Stimulated activated CD8-positive, alpha-beta memory T cell treated with anti-CD3 and anti-CD28 coated beads, Interleukin-7, amount 100 ng/mL, for 24 hours (primary cell): ENCODE data around the gene KBTBD8.

Experiments used
- DNase-seq: peaks from one replicate; pipeline ENCODE4 v3.0.0-alpha.2; 2020; ENCODE audit warnings: low read depth

The KBTBD8 gene

DNA sequence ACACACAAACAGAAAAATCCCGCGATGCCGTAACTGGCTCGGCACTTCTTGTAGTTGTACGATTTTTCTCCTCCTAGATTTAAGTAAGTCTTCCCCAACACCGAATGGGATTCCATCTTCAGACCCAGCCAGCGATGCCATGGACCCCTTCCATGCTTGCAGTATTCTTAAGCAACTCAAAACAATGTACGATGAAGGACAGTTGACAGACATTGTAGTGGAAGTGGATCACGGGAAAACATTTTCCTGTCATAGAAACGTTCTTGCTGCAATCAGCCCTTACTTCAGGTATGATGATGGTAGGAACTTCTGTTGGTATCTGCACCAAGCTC lies 763 bp downstream of the KBTBD8 start:
- DNase-seq, result no peak

GRCh38 chr3:67000009-67000408 lies 1.9 kb downstream of the KBTBD8 start:
- no peak for DNase-seq

DNA sequence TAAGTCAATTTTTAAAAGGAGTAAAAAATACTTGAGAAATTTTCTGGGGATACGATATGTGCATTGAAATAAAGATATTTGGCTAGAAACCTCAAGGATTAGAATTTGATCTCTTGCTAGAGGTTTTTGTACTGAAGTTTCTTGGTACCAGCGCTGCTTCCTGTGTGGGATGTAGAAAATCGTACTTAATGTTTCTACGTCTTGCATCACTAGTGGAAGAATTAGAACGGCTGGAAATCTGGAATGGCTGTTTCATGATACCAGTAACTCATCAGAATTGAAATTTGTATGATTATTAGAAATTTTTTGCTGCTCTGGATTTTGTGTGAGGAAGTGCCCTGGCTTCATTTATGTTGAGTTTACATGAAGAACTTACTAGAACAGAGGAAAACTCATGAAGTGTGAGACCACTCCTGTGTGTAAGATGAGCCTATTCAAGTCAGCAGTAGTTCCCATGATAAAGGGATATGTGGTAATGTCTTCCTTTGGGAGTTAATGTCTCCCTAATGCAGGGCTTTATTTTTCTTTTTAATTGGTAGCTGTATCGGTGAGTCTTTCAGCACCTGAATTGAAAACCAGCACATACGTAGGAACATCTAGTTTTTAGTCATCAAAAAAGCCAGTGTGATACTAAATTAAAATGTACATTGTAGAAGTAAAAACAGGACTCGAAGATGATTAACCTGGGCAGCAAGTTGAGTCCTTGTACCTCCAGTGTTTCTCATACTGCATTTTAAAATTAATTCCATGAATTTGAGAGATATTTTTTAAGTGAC lies 3.2 kb downstream of the KBTBD8 start:
- no peak for DNase-seq

DNA sequence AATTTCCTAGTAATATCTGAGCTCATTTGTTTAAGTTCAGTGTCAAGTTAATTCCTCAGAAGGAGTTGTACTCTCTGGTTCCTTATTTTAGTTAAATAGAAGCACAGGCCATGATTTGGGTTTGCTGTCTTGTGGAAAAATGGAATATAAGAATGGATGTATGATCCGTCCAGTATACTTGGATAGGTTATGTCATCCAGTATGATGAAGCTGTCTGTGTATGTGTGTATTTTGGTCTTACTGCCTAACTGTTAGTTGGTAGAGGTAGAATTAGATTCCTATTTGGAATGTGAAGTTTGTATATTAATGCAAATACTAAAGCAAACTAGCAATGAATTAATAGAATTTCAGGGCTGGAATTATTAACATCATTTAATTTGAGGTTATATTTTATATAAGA lies 7.9 kb downstream of the KBTBD8 start:
- DNase-seq, result no peak

DNA sequence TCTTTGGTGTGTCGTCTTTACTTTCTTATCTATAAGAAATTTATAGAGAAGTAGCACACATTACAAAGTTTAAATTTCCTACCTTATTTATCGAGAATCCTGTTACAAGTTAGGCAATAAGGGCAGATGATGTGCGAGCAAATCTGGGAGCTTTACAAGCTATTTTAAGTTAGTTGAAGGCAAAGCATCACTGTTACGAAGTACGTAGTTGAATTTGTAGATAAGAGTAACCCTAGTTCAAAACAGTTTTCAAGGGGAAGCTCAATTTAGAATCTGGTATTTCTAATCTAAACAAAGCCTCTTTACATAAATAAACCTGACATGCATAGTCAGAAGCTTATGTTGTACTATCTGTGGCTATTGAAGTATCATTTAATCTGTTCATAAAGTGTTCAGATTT lies 8.4 kb downstream of the KBTBD8 start:
- no peak for DNase-seq

DNA sequence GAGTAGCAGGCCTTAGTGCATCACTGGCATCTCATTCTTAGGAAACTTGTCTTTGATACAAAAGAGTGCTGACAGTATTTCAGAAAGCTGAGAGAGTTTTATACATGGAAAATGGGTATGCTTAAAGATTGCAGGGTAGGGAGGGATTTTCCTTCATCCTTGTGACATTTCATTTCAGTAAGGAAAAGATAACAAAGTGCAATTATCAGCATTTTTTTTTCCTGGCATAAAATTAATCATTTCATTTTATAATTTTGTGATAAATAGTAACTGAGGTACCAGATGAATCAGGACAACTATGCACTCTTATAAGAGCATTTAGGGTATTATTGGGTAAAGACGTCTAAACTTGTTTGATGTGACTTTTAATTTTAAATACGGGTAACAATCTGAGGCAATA lies 10.3 kb downstream of the KBTBD8 start:
- DNase-seq, result no peak

GRCh38 chr3:67009716-67010115 lies 11.6 kb downstream of the KBTBD8 start:
- DNase-seq, result no peak

GRCh38 chr3:67011414-67012131 lies 13.5 kb downstream of the KBTBD8 start:
- no peak for DNase-seq

- no peak for DNase-seq
Measured at GRCh38 chr3:67012564-67012963, 14.5 kb downstream of the KBTBD8 start.

GRCh38 chr3:67015702-67016484 lies 17.8 kb downstream of the KBTBD8 start:
- no peak for DNase-seq

DNA sequence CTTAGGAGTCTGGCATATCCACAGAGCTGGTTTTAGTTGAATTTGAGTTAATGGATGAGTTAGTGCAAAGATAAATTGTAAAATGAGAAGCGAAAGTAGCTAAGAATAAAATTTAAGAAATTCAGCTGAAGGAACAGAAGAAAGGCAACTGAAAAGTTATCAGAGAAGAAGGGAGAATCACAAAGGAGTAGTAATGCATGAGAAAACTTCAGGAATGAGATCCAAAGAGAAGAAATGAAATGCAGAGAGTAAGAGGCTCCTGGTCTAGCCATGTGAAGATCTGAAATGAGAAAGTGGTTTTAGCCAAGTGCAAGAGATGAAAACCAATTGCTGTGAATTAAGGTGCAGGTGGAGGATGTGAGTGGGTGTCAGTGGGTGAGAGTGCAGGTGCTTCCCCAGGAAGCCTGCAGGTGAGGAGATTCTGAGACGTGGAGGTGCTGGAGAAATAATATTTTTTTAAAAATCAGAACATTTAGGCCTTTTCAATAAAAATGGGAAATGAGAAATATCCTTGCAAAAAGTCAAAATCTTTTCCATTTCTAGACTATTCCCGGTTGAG lies 18.5 kb downstream of the KBTBD8 start:
- DNase-seq, result no peak

- DNase-seq, result no peak
Measured at GRCh38 chr3:67017211-67017610, 19.1 kb downstream of the KBTBD8 start.

GRCh38 chr3:67018105-67018788 lies 20.1 kb downstream of the KBTBD8 start:
- no peak for DNase-seq

GRCh38 chr3:67018789-67019526 lies 20.9 kb downstream of the KBTBD8 start:
- no peak for DNase-seq

DNA sequence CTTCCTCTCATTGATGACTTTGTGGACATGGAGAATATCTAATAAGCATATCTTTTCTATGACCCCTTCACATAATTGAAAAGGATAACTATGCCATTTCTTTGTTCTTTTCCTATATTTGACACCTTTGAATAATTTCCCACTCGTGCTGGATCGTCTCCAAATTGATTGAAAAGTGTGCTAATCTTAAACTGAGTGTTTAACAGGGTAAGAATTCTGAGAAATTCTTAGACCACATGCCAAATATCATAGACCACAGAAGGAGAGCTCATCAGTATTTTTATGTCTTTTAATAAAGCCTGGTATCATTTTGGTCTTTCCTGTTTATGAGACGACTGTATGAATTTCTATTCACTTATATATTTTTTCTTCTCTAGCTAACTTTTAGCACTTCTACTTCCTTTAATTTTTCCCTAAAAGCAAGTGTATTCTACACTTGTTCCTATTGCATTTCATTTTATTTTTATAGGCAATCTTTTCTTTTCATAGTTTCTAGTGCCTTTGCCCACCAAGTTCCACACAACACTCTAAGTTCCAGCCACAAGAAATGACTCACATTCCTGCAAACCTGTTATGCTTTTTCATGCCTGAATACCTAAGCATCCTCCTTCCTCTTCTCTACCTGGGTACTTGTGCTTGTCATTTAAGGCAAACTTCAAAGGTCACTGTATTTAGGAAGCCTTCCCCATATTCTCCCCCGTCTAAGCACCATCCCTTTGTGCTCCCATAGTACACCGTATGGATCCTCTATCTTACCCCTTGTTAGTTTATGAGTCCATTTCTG lies 30.1 kb downstream of the KBTBD8 start:
- DNase-seq, result no peak

DNA sequence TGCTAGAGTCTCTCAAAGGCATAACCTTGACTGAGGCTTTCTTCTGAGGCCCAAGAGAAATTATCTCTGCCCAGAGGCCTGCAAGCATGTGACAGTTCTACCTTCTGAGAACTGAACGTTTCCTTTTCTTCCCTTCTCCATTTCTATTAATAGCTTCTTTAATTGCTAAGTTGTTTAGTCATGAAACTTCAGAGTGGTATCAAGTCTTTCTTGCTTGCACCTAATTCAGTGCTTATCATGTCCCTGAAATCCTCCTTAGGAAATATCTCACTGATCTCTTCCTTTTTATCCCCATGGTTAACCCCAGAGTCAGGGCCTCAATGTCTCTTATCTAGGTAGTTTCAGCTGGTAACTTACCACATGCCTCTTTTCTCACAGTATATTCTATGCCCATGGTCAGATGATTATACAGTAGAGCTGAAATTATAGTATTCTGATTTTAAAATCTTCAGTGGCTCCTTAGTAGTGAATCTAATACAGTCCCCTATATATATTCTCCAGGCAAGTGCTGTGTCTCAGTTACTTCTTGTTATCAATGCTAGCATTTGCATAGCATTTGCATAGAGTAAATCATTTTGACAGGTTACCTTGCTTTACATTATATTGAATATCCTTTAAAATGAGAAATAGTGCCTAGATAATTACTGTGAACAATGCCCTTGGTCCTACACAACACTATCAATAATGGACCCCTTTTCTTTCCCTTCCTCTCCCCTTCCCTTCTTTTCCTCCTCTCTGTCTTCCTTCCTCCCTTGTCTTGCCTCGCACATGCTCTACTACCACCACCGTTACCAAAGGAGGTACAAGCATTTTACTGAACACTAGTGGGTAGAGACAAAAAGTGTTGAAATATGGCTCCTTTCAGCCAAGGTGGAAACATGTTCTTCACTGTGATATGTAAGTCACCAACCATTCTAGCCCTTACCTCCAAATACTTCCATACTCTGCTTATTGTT lies 33.0 kb downstream of the KBTBD8 start:
- no peak for DNase-seq

DNA sequence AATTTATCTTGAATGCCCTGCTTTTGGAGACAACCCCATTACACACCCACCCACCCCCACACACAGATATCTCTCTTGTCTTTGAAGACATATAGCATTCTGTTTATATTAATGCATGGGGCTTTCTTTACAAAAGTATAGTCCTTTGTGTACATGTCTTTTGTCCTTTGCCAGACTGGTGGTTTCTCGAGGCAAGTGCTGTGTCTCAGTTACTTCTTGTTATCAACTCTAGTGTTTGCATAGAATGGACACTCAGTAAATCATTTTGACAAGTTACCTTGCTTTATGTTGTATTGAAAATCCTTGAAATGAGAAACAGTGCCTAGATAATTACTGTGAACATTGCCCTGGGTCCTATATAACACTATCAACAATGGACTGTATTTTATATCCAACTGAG lies 33.9 kb downstream of the KBTBD8 start:
- DNase-seq, result no peak

GRCh38 chr3:67033079-67033478 lies 35.0 kb downstream of the KBTBD8 start:
- DNase-seq, result no peak

GRCh38 chr3:67034371-67034770 lies 36.3 kb downstream of the KBTBD8 start:
- no peak for DNase-seq
